HG03060 (cell line): ENCODE results near the gene TGFBRAP1.

ENCODE experiments used
- ATAC-seq: cut with Tn5 transposase; IDR thresholded peaks from one replicate; pipeline ENCODE4 v1.9.1; 2021; ENCODE audit warnings: low read depth, moderate number of reproducible peaks; ENCODE audit not compliant: unreplicated experiment

Gene TGFBRAP1

DNA sequence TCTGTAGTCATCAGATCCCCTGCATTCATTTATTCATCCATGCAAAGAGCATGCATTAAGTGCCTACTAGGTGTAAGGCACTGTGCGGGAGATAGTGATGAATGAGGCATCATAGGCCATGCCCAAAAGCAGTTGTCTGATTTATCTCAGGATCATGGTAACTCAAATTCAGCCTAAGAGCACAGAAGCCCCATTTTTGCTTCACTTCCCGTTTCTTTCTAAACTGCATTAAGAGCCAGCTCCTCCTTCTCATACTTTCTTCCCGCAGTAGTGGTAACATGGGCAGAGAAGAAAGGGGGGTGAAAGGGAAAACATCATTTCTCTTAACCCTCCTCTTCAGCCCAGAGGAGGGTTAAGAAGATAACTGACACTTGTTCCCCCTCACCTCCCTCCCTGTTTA is 85.1 kb downstream of the TGFBRAP1 start:
- no peak for ATAC-seq

GRCh38 chr2:105243961-105244360 is 85.6 kb downstream of the TGFBRAP1 start:
- ATAC-seq, result no peak

- no peak for ATAC-seq
Measured at GRCh38 chr2:105242286-105242993, 87.1 kb downstream of the TGFBRAP1 start.

- no peak for ATAC-seq
Measured at GRCh38 chr2:105241443-105241842, 88.1 kb downstream of the TGFBRAP1 start, which contains the start of gene GPR45. Gene GPR45 (plus strand): TSS chr2:105241743. CDS start chr2:105241859, 116 bp downstream.

DNA sequence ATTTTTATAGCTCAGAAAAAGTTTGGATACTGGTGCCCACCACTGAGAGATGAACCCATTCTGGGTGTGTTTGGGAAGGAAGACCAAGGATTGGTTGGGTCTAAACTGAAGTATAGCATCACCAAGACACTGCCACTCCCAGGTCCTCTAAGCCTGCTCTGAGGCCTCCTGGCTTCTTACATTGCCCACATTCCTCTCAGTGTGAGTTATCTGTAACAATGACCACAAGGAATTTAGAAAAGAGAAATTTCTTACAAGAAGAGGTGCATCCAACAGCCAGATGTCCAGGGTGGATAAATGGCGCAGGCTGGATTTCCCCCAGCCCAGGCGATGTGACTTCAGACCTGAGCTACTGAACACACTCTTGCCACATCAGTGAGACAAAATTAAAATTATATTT is 89.6 kb downstream of the TGFBRAP1 start:
- no peak for ATAC-seq

GRCh38 chr2:105238664-105239240 is 90.8 kb downstream of the TGFBRAP1 start:
- no peak for ATAC-seq

DNA sequence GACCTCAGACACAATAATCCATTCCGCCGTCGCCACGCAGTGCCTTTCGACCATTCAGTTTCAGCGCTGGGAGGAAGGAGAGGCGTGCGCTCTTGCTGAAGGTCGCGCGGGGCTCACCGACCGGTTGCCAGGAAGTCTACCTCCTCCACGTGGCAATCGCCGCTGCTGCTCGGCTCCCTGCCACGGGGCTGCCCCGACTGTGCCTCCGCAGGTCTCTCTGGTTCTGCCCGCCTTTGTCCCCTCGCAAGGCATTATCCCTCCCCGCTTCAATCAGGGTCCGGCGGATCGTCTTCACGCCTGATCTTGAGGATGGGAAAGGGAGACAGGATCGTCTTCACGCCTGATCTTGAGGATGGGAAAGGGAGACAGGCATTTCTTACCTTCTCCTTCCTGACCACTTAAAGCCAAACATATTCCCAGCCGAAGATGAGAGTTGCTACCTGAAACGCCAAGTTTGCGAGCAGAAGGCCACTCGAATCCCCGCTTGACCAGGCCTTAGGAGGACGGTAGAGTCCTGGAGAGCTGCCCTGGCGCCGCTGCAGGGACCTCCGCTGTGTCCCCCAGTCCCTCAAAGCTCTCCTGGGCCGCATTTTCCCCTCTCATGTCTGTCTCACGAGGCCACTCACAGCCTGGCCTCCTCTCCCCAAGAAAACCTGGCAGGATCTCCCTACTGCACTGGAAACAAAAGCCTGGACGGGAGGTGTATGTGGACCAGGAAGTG is 92.3 kb downstream of the TGFBRAP1 start:
- ATAC-seq, result no peak

DNA sequence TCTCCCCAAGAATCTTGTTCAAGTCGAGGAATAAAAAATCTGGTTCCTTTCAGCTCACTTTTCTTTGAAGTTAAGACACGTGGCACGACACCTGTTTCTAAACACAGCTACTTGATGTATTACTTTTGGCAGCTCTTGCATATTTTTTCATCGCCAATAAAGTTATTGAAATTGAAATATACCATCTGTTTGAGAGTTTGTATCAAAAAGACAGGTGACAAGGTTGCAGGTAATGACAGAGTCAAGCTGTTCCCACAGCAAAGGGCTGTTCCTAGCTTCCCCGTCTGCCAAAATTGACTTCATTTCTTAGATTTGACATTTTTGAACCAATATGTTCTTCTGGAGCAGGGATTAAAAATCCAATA is 93.5 kb downstream of the TGFBRAP1 start:
- no peak for ATAC-seq

- no peak for ATAC-seq
Measured at GRCh38 chr2:105235388-105236059, 94.0 kb downstream of the TGFBRAP1 start.

- ATAC-seq, result no peak
Measured at GRCh38 chr2:105231232-105231619, 98.3 kb downstream of the TGFBRAP1 start.

DNA sequence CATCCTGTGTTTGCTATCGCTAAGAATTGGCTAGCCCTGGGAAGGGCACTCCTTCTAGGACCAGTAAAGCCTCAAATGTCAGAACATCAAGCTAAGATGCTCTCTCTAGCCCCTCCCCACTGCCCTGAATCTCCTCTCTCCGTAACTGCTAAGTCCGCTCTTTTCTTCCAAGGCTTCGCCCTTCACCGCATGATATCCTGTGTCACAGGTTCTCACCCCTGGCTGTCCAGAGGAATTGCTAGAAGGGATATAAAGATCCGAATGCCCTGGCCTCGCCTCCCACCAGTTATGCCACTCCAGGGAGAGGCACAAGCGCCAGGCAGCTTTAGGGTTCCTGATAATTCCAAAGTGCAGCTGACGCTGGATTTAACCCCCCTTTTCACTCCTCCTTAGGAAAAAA is 105.1 kb downstream of the TGFBRAP1 start:
- no peak for ATAC-seq

- no peak for ATAC-seq
Measured at GRCh38 chr2:105220604-105221003, 108.9 kb downstream of the TGFBRAP1 start.

DNA sequence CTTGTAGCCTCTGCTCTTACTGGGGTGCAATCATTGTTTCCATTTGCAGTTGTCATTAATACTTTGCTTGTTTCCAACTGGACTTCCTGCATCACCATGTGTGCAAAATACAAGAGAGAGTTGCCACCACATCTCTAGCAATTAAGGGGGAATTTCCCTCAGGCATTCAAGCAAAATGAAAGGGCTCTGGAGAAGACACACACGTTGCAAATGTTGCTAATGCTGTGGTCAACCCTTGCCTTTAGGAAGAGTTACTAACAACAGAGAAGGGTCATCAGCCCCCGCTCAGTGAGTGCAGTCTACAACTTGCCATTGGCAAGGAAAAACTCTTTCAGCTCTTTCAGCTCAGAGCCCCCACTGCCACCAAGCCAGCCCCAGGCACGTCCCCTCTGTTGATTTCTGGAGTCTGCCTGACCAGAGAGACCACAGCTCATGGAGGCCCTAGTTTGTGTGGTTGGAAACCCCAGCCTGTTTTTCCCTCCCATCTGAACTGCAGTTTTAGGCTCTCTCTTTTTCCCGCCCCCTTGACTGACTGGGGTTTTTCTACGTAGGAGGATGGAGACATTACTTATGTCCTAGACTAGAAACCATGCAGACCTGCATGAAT is 113.8 kb downstream of the TGFBRAP1 start:
- no peak for ATAC-seq
